Measurements from ENCODE around the gene TBCB. TPM values are rescaled to one million over a fixed set of nuclear protein-coding genes. Genes with fewer than 3 reads are reported as not detected.
"Not testable (repeated sequence)": the region's sequence is repeated elsewhere in the genome, so short reads cannot be mapped to it uniquely, and the experiment has no call there.

TBCB gene, protein sequence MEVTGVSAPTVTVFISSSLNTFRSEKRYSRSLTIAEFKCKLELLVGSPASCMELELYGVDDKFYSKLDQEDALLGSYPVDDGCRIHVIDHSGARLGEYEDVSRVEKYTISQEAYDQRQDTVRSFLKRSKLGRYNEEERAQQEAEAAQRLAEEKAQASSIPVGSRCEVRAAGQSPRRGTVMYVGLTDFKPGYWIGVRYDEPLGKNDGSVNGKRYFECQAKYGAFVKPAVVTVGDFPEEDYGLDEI
- 100 to 1,000 TPM; 105 to 162 TPM for total RNA-seq

DNA sequence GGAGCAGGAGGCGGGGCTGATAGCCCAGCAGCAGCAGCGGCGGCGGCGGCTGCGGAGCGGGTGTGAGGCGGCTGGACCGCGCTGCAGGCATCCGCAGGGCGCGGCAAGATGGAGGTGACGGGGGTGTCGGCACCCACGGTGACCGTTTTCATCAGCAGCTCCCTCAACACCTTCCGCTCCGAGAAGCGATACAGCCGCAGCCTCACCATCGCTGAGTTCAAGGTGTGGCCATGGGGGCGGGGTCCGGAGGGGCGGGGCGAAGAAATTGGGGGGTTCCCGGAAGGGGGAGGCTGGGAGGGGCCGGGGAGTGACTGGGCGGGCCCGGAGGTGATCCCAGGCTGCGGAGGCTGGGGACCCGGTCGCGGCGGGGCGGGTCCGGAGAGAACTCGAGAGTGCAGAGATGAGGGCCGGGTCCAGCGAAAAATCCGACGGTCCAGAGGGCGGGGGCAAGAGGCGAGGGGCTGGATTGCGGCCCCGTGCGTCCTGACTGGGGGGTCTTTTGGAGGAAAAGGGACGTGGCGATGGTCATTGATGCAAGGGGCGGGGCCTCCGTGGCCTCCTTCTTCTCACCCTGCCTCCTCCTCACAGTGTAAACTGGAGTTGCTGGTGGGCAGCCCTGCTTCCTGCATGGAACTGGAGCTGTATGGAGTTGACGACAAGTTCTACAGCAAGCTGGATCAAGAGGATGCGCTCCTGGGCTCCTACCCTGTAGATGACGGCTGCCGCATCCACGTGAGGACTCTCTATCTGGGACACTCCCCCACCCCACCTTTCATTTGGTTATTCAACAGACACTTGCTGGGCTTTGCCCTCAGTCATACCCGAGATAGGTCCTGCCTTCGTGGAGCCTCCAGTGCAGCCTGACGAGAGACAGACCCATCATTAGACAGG lies at the start of gene TBCB:
TBCB (plus strand) TSS at position 16 of the 891 bp plus-strand sequence; CDS start at position 109, 93 bp downstream.
- Mint-ChIP-seq H3K4me3 (peak within 1 kb of the TSS; percentile 97), H3K4me1 (peaks cover 24% of the 10 kb centered on the region), H3K27me3 (no peaks in the 10 kb centered on the region), H3K9me3 (no peaks in the 10 kb centered on the region), H3K36me3 (ENCODE audit: low read depth) (peaks cover 92% of the 10 kb centered on the region), H3K27ac (peak within 1 kb of the TSS; percentile 99)
- ATAC-seq (replicated peaks) = peak; percentile 68

DNA sequence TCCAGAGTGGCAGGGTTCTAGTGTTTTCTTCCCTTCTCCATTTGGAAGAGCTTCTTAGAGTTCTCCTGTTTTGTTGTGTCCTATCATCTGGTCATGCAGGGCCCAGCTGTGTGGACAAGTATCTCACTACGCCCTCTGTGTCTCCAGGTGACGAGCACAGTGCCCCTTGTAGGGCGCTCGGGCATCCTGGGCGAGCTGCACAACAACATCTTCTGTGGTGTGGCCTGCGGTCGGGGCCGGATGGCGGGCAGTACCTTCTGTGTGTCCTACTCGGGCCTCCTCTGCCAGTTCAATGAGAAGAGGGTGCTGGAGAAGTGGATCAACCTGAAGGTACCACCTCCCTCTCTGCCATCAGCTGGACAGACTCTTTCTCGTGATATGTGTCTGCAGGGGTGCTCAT lies 47.6 kb upstream of the TBCB start:
- H3K4me3 Mint-ChIP-seq = no peak overlapping the region
- H3K27ac Mint-ChIP-seq = no peak overlapping the region
- H3K9me3 Mint-ChIP-seq = no peaks in the 10 kb centered on the region
- H3K27me3 Mint-ChIP-seq = no peaks in the 10 kb centered on the region
- ATAC-seq (replicated peaks) = no peak
- peaks cover 5% of the 10 kb centered on the region for H3K4me1 Mint-ChIP-seq
- H3K36me3 Mint-ChIP-seq (ENCODE audit: low read depth) = peaks cover 22% of the 10 kb centered on the region

DNA sequence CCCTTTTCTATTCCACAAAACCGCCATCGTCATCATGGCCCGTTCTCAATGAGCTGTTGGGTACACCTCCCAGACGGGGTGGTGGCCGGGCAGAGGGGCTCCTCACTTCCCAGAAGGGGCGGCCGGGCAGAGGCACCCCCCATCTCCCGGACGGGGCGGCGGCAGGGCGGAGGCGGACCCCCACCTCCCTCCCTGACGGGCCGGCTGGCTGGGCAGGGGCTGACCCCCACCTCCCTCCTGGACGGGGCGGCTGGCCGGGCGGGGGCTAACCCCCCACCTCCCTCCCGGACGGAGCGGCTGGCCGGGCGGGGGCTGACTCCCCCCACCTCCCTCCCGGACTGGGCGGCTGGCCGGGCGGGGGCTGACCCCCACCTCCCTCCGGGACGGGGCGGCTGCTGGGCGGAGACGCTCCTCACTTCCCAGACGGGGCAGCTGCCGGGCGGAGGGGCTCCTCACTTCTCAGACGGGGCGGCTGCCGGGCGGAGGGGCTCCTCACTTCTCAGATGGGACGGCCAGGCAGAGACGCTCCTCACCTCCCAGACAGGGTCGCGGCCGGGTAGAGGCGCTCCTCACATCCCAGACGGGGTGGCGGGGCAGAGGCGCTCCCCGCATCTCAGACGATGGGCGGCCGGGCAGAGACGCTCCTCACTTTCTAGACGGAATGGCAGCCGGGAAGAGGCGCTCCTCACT lies 46.3 kb upstream of the TBCB start:
- not testable (repeated sequence) for ATAC-seq (replicated peaks); H3K4me3 Mint-ChIP-seq

DNA sequence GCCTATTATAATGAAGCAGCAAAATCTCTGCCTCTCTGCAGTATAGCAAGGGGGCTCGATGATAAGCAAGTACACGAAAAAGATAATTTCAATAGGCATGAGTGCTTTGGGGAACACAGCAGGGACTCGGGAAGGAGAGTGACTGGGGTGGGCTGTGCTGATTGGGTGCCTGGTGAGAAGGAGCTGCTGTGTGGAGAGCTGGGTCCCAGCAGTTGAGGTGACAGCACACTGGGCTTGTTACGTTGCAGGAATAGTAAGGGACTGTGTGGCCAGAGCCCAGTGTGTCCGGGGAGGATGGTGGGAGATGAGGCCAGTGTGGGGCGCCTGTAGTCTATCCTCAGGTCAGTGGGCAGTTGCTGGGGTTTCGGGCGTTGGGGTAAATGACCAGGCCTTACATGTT lies 43.2 kb upstream of the TBCB start:
- no peaks in the 10 kb centered on the region for H3K27me3 Mint-ChIP-seq
- H3K27ac Mint-ChIP-seq = no peak overlapping the region
- H3K4me3 Mint-ChIP-seq = no peak overlapping the region
- H3K36me3 Mint-ChIP-seq (ENCODE audit: low read depth) = peaks cover 43% of the 10 kb centered on the region
- H3K4me1 Mint-ChIP-seq = peaks cover 5% of the 10 kb centered on the region
- H3K9me3 Mint-ChIP-seq = no peaks in the 10 kb centered on the region
- no peak for ATAC-seq (replicated peaks)

More for the DNA sequence above, 46.3 kb upstream of the TBCB start:
- peaks cover 32% of the 10 kb centered on the region for H3K36me3 Mint-ChIP-seq (ENCODE audit: low read depth)
- not testable (repeated sequence) for H3K4me1 Mint-ChIP-seq, H3K27ac Mint-ChIP-seq, H3K27me3 Mint-ChIP-seq, H3K9me3 Mint-ChIP-seq

DNA sequence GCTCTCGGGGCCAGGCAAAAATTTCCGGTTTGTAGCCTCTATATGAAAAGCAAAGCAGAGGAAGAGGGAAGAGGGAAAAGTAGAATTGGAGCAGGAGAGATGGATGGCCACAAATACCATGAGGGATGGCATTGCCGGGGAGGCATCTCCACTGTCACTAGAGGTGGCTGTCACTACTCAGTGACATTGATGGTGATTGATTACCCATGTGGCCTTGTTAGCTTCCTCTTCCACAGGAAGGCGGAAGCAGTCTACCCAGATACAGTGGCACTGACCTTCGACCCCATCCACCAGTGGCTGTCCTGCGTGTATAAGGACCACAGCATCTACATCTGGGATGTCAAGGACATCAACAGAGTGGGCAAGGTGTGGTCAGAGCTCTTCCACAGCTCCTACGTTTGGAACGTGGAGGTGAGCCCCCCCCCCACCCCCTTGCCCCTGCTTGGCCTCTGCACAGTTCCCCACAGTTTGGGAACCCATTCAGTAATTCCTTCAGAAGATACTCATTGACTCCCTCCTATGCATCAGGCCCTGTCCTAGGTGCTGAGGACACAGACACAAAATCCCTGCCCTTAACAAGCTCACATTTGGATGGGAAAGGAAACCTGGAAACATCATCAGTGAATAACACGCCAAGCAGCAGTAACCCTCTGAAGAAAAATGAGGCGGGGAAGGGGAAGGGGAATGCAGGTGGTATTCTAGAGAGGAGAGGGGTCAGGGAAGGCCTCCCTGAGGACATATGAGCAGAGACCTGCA lies 42.0 kb upstream of the TBCB start:
- Mint-ChIP-seq H3K4me3 (no peak overlapping the region), H3K9me3 (no peaks in the 10 kb centered on the region), H3K36me3 (ENCODE audit: low read depth) (peaks cover 44% of the 10 kb centered on the region), H3K27me3 (no peaks in the 10 kb centered on the region), H3K27ac (no peak overlapping the region), H3K4me1 (peaks cover 5% of the 10 kb centered on the region)
- ATAC-seq (replicated peaks) = no peak

DNA sequence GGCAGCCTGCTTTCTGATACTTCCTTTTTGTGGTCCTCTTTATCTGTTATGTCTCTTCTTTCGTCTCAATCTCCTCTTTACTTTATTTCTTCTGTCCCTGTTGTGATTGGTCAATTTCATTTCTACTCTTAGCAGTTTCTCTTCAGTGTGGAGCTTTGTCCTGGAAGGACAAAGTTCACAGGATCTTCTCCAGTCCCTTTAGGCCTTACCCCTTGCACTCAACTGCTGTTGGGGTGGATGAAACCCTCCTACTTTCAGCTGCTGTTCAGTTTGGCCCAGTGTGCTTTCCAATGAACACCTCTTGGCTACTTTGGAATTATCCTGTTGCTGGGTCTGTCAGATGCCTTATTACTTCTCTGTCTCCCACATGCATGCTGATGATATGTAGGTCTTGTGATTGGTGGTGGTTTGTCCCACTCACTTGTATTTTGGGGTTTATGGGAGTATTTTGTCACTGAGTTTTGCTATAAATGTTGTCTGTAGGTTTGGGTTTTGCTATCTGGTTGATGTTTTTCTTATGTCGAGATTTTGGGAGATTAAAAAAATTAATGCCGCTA lies 35.8 kb upstream of the TBCB start:
- no peak overlapping the region for H3K4me3 Mint-ChIP-seq
- H3K27me3 Mint-ChIP-seq = no peaks in the 10 kb centered on the region
- H3K9me3 Mint-ChIP-seq = no peaks in the 10 kb centered on the region
- no peaks in the 10 kb centered on the region for H3K4me1 Mint-ChIP-seq
- peaks cover 60% of the 10 kb centered on the region for H3K36me3 Mint-ChIP-seq (ENCODE audit: low read depth)
- H3K27ac Mint-ChIP-seq = peak overlapping the region; percentile 14
- no peak for ATAC-seq (replicated peaks)

DNA sequence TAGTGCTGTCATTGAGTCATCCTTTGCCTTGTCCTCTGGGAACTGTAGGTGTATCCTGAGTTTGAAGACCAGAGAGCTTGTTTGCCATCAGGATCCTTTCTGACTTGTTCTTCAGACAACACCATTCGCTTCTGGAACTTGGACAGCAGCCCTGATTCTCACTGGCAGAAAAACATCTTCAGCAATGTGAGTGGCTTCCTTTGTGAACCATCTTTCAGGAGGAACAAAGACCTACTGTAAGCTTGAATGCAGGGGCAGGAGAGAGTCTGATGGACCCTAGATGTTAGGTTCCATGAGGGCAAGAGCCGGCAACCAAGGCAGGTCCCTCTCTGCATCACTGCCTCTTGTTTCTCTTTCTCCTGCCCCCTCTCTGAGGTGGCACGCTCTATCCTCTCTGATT lies 33.9 kb upstream of the TBCB start:
- H3K4me1 Mint-ChIP-seq = no peaks in the 10 kb centered on the region
- ATAC-seq (replicated peaks) = no peak
- peaks cover 64% of the 10 kb centered on the region for H3K36me3 Mint-ChIP-seq (ENCODE audit: low read depth)
- no peak overlapping the region for H3K27ac Mint-ChIP-seq
- H3K4me3 Mint-ChIP-seq = no peak overlapping the region
- no peaks in the 10 kb centered on the region for H3K27me3 Mint-ChIP-seq
- H3K9me3 Mint-ChIP-seq = no peaks in the 10 kb centered on the region

DNA sequence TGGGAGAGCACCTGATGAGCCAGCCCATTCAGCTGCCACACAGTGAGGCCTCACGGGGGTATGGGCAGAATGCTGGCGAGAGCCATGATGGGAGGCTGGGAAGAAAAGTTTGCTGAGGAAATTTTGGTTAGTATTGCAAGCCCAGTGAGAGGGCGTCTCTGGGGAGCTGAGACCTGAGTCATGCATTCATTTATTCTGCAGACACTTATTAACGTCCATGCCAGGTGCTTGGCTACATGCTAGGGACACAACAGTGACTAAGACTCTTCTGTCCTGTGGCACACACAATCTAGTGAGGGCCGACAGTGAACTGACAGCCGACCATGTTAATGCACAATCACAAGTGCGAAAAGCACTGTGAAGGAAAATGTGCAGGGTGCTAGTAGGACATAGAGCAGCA lies 33.4 kb upstream of the TBCB start:
- no peaks in the 10 kb centered on the region for H3K4me1 Mint-ChIP-seq
- no peaks in the 10 kb centered on the region for H3K9me3 Mint-ChIP-seq
- no peak overlapping the region for H3K4me3 Mint-ChIP-seq
- no peak overlapping the region for H3K27ac Mint-ChIP-seq
- no peak for ATAC-seq (replicated peaks)
- no peaks in the 10 kb centered on the region for H3K27me3 Mint-ChIP-seq
- H3K36me3 Mint-ChIP-seq (ENCODE audit: low read depth) = peaks cover 64% of the 10 kb centered on the region

DNA sequence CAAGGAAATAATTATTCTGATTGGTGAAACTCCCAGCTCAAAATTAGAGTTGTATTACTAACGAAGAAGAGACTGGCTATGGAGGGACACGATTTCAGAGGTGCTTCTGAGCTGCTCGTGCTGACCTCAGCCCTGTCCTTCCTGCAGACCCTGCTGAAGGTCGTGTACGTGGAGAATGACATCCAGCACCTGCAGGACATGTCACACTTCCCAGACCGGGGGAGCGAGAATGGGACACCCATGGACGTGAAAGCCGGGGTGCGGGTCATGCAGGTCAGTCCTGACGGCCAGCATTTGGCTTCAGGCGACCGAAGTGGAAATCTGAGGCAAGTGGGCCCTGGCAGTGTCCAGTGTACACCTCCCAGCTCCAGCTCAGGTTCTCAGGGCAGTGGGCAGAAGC lies 32.4 kb upstream of the TBCB start:
- H3K9me3 Mint-ChIP-seq = no peaks in the 10 kb centered on the region

DNA sequence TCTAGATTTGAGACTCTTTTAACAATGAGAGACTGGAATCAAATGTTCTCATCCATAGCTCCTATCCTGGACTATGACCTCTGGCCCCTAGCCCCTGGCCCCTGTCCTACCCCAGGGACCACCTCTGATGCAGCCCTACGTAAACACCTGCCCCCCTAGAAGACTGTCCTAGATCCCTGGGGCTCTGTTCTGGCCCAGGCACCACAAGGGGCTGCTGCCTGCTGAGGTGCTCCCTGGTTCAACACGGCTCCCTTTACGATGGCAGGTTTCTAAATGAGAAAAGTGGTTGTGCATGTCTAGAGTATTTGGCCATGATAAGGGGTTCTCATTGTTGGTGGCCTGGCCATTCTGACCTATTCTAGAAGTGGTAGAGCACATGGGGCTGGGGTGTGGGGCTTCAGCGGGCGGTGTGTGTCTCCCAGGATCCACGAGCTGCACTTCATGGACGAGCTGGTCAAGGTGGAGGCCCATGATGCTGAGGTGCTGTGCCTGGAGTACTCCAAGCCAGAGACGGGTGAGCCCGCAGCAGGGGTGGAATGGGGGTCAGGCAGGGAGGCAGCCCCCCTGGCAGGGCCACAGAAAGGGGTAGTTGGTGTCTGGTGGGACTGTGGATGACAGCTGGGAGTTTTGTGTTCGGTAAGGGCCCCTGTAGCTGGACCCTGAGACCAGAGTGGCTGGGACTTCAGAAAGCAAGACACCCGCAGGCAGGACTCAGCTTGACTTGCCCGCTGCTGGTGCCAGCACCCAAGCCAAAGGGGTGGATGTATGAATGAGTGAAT lies 30.8 kb upstream of the TBCB start:
- Mint-ChIP-seq H3K27ac (no peak overlapping the region), H3K9me3 (no peaks in the 10 kb centered on the region), H3K27me3 (no peaks in the 10 kb centered on the region), H3K4me3 (no peak overlapping the region), H3K36me3 (ENCODE audit: low read depth) (peaks cover 64% of the 10 kb centered on the region), H3K4me1 (no peaks in the 10 kb centered on the region)
- ATAC-seq (replicated peaks) = no peak

More for the DNA sequence above, 32.4 kb upstream of the TBCB start:
- ATAC-seq (replicated peaks) = no peak
- no peaks in the 10 kb centered on the region for H3K27me3 Mint-ChIP-seq
- no peak overlapping the region for H3K27ac Mint-ChIP-seq
- H3K4me1 Mint-ChIP-seq = no peaks in the 10 kb centered on the region
- no peak overlapping the region for H3K4me3 Mint-ChIP-seq
- H3K36me3 Mint-ChIP-seq (ENCODE audit: low read depth) = peaks cover 57% of the 10 kb centered on the region

DNA sequence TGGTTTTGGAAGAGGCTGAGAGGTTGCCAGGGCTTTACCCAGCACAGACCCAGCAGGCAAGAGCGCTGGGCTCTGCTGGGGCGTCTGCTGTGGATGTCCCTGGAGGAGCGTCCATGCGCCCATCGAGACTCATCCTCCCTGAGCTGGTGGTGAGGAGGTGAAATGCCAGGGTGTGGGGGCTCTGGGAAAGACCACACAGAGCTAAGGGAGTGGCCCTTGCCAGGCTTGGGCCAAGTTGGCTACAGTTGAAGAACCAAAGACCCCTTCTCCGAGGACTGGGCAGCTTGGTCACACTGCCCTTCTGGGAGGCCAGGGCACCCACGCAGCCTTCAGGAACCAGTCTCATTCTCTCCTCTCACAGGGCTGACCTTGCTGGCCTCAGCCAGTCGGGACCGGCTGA lies 28.9 kb upstream of the TBCB start:
- no peak overlapping the region for H3K4me3 Mint-ChIP-seq
- H3K9me3 Mint-ChIP-seq = no peaks in the 10 kb centered on the region
- H3K36me3 Mint-ChIP-seq (ENCODE audit: low read depth) = peaks cover 62% of the 10 kb centered on the region
- H3K27ac Mint-ChIP-seq = no peak overlapping the region
- no peaks in the 10 kb centered on the region for H3K27me3 Mint-ChIP-seq
- no peak for ATAC-seq (replicated peaks)
- H3K4me1 Mint-ChIP-seq = peaks cover 5% of the 10 kb centered on the region

DNA sequence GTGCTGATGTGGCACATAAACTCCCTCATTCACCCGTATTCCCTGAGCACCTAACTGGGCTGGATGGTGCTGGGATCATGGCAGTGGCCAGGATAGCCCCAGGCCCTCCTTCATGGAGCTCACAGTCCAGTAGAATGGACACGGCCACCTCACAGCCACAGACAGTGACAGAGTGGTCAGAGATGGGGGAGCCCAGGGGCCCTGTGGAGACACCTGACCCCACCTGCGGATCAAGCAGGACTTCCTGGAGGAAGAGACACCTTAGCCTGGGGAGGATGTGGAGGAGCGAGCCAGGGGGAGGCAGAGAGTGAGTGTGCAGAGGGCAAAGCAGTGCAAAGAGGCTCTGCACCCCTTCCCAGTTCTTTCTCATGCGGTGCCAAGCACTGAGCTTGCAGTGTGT lies 25.4 kb upstream of the TBCB start:
- no peak overlapping the region for H3K4me3 Mint-ChIP-seq
- peaks cover 18% of the 10 kb centered on the region for H3K4me1 Mint-ChIP-seq
- no peaks in the 10 kb centered on the region for H3K9me3 Mint-ChIP-seq
- no peaks in the 10 kb centered on the region for H3K27me3 Mint-ChIP-seq
- H3K36me3 Mint-ChIP-seq (ENCODE audit: low read depth) = peaks cover 50% of the 10 kb centered on the region
- no peak for ATAC-seq (replicated peaks)
- no peak overlapping the region for H3K27ac Mint-ChIP-seq

DNA sequence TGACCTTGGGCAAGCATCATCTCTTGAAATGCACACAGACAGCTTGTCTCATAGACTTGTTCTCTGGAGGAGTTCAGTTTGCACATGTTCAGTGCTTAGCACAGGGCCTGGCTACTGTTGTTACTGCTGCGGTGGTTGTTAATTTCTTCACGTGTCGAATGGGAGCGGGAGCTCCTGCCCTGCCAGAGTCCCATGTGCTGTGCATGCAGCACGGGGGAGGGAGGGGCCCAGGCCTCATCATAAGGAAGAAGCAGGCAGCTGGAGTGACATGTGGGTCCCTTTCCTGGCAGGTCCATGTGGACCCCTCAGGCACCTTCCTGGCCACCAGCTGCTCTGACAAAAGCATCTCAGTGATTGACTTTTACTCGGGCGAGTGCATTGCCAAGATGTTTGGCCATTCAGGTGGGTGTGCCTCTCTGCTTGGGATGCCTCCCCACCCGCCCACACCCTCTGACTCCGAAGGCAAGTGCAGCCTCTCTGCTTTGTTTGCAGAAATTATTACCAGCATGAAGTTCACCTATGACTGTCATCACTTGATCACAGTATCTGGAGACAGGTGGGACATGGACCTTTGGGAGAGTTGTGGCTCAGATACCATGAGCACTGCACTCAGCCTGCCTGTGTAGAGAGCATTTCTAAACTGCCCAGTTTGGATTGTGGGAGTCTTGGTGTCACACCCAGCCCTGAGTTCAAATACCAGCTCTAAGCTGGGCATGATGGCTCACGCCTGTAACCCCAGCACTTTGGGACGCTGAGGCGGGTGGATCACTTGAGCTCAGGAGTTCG lies 24.2 kb upstream of the TBCB start:
- Mint-ChIP-seq H3K36me3 (ENCODE audit: low read depth) (peaks cover 46% of the 10 kb centered on the region), H3K9me3 (no peaks in the 10 kb centered on the region), H3K27me3 (no peaks in the 10 kb centered on the region), H3K27ac (no peak overlapping the region), H3K4me3 (no peak overlapping the region), H3K4me1 (peaks cover 18% of the 10 kb centered on the region)
- ATAC-seq (replicated peaks) = no peak

All from activated T-helper 17 cell treated with anti-CD3 and anti-CD28 coated beads, Interleukin-2, amount 50 U/mL, for 72 hours (primary cell).